AG09319 (cell line): ENCODE results near the gene DIAPH2.

ENCODE experiments used
- DNase-seq: peaks from one replicate; pipeline ENCODE4 v3.0.0-alpha.2; 2010; ENCODE audit warnings: low read depth; ENCODE audit errors: extremely low read depth
- CTCF ChIP-seq: IDR thresholded peaks from 2 replicates; pipeline ENCODE4 v1.5.1; 2011; ENCODE audit warnings: low read depth, mild to moderate bottlenecking, inconsistent platforms, low read length, moderate library complexity

The DIAPH2 gene

DNA sequence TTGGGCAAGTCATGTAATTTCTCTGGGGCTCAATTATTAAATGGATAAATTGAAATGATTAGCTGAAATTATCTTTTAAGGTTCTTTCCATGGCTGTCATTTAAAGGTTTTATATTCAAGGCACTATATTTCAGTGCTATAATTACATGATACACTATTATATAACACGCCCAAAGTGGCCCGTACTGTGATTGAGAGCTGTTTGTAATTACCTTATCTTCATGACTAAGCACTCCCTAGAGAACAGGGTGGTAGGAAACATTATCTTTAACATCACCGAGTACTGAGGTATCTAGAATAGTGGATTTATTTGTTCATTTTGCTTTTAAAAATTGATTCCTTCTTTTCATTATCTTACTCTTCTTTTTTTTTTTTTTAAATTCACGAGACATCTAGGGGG is 79.0 kb downstream of the DIAPH2 start:
- DNase-seq: no peak

GRCh38 chrX:96764864-96765263 is 80.2 kb downstream of the DIAPH2 start:
- no peak for DNase-seq
- no peak for TF ChIP-seq CTCF

More for the DNA sequence above, 79.0 kb downstream of the DIAPH2 start:
- no peak for TF ChIP-seq CTCF

DNA sequence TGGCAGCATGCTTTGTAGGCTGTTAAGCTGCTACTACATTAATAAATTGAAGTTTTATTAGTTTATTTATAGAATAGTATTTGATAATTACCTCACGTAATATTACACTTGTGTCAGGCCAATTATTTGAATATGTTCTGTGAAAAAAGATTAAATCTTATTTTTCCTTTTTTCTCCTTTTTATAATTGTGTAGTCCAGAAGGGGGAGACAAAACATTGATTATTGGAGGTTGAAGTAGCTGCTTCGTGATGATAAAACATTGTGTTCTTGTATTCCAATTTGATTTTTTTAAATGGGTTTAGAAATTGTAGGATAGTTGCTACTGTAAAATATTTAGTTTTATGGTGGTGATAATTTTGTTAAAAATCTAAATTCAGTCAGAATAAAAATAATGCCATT is 85.7 kb downstream of the DIAPH2 start:
- peak; percentile 43 for TF ChIP-seq CTCF
- no peak for DNase-seq

GRCh38 chrX:96771486-96771885 is 86.8 kb downstream of the DIAPH2 start:
- no peak for TF ChIP-seq CTCF
- no peak for DNase-seq

- no peak for TF ChIP-seq CTCF
- no peak for DNase-seq
Measured at GRCh38 chrX:96774116-96774515, 89.5 kb downstream of the DIAPH2 start.

- TF ChIP-seq CTCF: no peak
- DNase-seq: no peak
Measured at GRCh38 chrX:96776966-96777365, 92.3 kb downstream of the DIAPH2 start.

GRCh38 chrX:96791559-96791958 is 106.9 kb downstream of the DIAPH2 start:
- no peak for TF ChIP-seq CTCF
- DNase-seq: no peak
